ENCODE measurements around the gene SORBS2.

DNA sequence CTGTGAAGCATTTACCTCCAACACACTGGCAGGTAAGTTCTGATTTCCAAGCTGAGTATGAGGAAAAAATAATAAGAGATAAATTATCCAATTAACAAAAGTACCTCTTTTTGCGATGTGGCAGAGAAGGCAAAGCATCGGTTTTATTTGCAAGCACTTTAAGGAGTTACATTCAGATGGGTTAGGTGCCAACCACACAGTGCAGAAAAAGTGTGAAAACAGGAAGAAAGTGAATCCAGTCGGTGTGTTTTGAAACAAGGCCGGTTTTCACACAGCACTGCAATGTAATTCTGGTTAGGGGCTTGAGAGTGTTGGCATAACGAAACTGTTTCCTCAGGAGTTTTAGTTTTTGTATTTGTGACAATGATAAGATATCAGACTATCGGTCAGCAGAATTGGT, 145.8 kb downstream of the SORBS2 start:
- TF ChIP-seq, protein P1, sequence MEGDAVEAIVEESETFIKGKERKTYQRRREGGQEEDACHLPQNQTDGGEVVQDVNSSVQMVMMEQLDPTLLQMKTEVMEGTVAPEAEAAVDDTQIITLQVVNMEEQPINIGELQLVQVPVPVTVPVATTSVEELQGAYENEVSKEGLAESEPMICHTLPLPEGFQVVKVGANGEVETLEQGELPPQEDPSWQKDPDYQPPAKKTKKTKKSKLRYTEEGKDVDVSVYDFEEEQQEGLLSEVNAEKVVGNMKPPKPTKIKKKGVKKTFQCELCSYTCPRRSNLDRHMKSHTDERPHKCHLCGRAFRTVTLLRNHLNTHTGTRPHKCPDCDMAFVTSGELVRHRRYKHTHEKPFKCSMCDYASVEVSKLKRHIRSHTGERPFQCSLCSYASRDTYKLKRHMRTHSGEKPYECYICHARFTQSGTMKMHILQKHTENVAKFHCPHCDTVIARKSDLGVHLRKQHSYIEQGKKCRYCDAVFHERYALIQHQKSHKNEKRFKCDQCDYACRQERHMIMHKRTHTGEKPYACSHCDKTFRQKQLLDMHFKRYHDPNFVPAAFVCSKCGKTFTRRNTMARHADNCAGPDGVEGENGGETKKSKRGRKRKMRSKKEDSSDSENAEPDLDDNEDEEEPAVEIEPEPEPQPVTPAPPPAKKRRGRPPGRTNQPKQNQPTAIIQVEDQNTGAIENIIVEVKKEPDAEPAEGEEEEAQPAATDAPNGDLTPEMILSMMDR (IDR thresholded peaks at IDR 0.05): no peak
- TF ChIP-seq EP300 (IDR thresholded peaks at IDR 0.05) (no peak), POLR2A (IDR thresholded peaks at IDR 0.05; ENCODE audit: low read depth) (no peak), POLR2AphosphoS5 (IDR thresholded peaks at IDR 0.05) (no peak)
